HEK293T (cell line): Measurements from ENCODE around the gene PTBP1.
A peak's percentile ranks its signal among the peaks of the same experiment; 100 is the strongest.
"Not testable (repeated sequence)": the region's sequence is repeated elsewhere in the genome, so short reads cannot be mapped to it uniquely, and the experiment has no call there.

Source experiments
- CTCF ChIA-PET: fragments of 350-600 bp; formaldehyde crosslinking; extraction: SDS; loops from one replicate; lab custom pipeline; 2021; ENCODE audit warnings: antibody characterized with exemption, inconsistent platforms; lab: Yijun Ruan, JAX
- POLR2A ChIA-PET: fragments of 350-600 bp; formaldehyde crosslinking; extraction: SDS; loops from one replicate; lab custom pipeline; 2020; ENCODE audit warnings: antibody characterized with exemption, inconsistent platforms; lab: Yijun Ruan, JAX
- DNase-seq: peaks from one replicate; pipeline ENCODE4 v3.0.0; 2012; ENCODE audit warnings: mixed read lengths; ENCODE audit errors: extremely low spot score
- ARNT ChIP-seq: fragments of 450-650 bp; IDR thresholded peaks from 2 replicates; pipeline ENCODE4 v1.6.1; 2017; ENCODE audit warnings: mild to moderate bottlenecking
- BHLHE40 ChIP-seq: fragments of 450-650 bp; IDR thresholded peaks from 2 replicates; pipeline ENCODE4 v1.6.1; 2016; ENCODE audit warnings: mild to moderate bottlenecking, moderate library complexity, borderline replicate concordance
- CTBP1 ChIP-seq: fragments of 450-650 bp; IDR thresholded peaks from 2 replicates; pipeline ENCODE4 v1.6.1; 2016; ENCODE audit warnings: borderline replicate concordance
- ELF4 ChIP-seq: fragments of 450-650 bp; IDR thresholded peaks from 2 replicates; pipeline ENCODE4 v1.6.1; 2017; ENCODE audit warnings: antibody characterized with exemption
- FOXA1 ChIP-seq: fragments of 450-650 bp; IDR thresholded peaks from 2 replicates; pipeline ENCODE4 v1.6.1; 2016; ENCODE audit warnings: mild to moderate bottlenecking
- FOXK2 ChIP-seq: fragments of 450-650 bp; IDR thresholded peaks from 2 replicates; pipeline ENCODE4 v1.6.1; 2016; ENCODE audit warnings: mild to moderate bottlenecking
- FOXM1 ChIP-seq: fragments of 450-650 bp; IDR thresholded peaks from 2 replicates; pipeline ENCODE4 v1.6.1; 2017; ENCODE audit warnings: mild to moderate bottlenecking, borderline replicate concordance
- HDGF ChIP-seq: fragments of 450-650 bp; IDR thresholded peaks from 2 replicates; pipeline ENCODE4 v1.6.1; 2017; ENCODE audit warnings: antibody characterized with exemption, borderline replicate concordance
- L3MBTL2 ChIP-seq: fragments of 450-650 bp; conservative IDR thresholded peaks from 2 replicates; pipeline ENCODE4 v1.6.1; 2016; ENCODE audit warnings: mild to moderate bottlenecking
- LEF1 ChIP-seq: fragments of 450-650 bp; IDR thresholded peaks from 2 replicates; pipeline ENCODE4 v1.6.1; 2017; ENCODE audit warnings: mild to moderate bottlenecking, borderline replicate concordance
- NFRKB ChIP-seq: fragments of 450-650 bp; IDR thresholded peaks from 2 replicates; pipeline ENCODE4 v1.6.1; 2016; ENCODE audit warnings: mild to moderate bottlenecking, moderate library complexity
- PKNOX1 ChIP-seq: fragments of 450-650 bp; IDR thresholded peaks from 2 replicates; pipeline ENCODE4 v1.6.1; 2016
- SP1 ChIP-seq: fragments of 450-650 bp; IDR thresholded peaks from 2 replicates; pipeline ENCODE4 v1.6.1; 2017
- SUZ12 ChIP-seq: fragments of 450-650 bp; IDR thresholded peaks from 2 replicates; pipeline ENCODE4 v1.6.1; 2016; ENCODE audit warnings: mild to moderate bottlenecking
- TARDBP ChIP-seq: fragments of 450-650 bp; IDR thresholded peaks from 2 replicates; pipeline ENCODE4 v1.6.1; 2016
- ZNF384 ChIP-seq: fragments of 450-650 bp; IDR thresholded peaks from 2 replicates; pipeline ENCODE4 v1.6.1; 2016

Gene PTBP1

GRCh38 chr19:840519-841206 is 43.4 kb downstream of the PTBP1 start, which contains the start of gene PRTN3:
Gene PRTN3, plus strand, starts transcription at chr19:840999. Its CDS starts 10 bp downstream, at chr19:841009.
- ChIA-PET CTCF (no interaction called here), POLR2A (no interaction called here)
- no peak for DNase-seq
- TF ChIP-seq PKNOX1 (no peak), TARDBP (no peak), ARNT (no peak), CTBP1 (no peak), ELF4 (no peak), L3MBTL2 (no peak), BHLHE40 (no peak), FOXM1 (no peak), LEF1 (no peak), FOXA1 (no peak), HDGF (no peak), NFRKB (no peak), ZNF384 (no peak), SP1 (no peak), FOXK2 (no peak), SUZ12 (no peak)

- POLR2A ChIA-PET, result interaction anchor here (0.7 kb wide), 1 partner anchor 54 kb away, joined by 3 read pairs; no protein-coding TSS in a partner anchor
- not testable (repeated sequence) for DNase-seq
- CTCF ChIA-PET, result interaction anchor here (0.5 to 0.7 kb wide), 2 partner anchors 72 to 398 kb away, joined by 3 to 6 read pairs; no protein-coding TSS in a partner anchor
Measured at GRCh38 chr19:842802-843179, 45.5 kb downstream of the PTBP1 start.

DNA sequence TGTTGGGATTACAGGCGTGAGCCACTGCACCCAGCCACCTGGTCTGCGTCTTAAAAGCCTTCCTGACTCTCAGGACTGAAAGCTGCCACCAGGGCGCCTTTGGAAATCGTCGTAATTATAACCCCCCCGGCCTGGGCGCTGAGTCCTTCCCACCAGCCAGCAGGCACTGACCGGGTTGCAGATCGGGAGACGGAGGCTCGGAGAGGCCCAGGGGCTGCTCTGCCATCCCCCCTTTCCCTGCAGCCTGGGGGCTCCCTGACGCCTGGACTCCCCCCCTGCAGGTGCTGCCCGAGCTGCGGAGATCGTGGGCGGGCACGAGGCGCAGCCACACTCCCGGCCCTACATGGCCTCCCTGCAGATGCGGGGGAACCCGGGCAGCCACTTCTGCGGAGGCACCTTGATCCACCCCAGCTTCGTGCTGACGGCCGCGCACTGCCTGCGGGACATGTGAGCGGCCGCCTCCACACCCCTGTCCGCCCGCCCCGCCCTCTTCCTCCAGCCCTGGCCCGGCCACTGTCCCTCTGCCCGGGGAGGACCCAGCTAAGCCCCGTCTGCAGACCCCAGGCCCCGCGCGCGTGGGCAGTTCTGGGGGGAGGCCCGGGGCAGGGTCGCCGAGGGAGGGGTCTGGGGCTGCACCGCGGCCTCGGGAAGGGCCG is 46.1 kb downstream of the PTBP1 start:
- DNase-seq, result no peak
- peak; percentile 84 for TF ChIP-seq L3MBTL2
- no peak for TF ChIP-seq FOXM1
- no peak for TF ChIP-seq ELF4
- ChIA-PET POLR2A (interaction anchor here (0.7 kb wide), 1 partner anchor 54 kb away, joined by 3 read pairs; no protein-coding TSS in a partner anchor), CTCF (interaction anchor here (0.5 kb wide), 1 partner anchor 72 kb away, joined by 3 read pairs; no protein-coding TSS in a partner anchor)

DNA sequence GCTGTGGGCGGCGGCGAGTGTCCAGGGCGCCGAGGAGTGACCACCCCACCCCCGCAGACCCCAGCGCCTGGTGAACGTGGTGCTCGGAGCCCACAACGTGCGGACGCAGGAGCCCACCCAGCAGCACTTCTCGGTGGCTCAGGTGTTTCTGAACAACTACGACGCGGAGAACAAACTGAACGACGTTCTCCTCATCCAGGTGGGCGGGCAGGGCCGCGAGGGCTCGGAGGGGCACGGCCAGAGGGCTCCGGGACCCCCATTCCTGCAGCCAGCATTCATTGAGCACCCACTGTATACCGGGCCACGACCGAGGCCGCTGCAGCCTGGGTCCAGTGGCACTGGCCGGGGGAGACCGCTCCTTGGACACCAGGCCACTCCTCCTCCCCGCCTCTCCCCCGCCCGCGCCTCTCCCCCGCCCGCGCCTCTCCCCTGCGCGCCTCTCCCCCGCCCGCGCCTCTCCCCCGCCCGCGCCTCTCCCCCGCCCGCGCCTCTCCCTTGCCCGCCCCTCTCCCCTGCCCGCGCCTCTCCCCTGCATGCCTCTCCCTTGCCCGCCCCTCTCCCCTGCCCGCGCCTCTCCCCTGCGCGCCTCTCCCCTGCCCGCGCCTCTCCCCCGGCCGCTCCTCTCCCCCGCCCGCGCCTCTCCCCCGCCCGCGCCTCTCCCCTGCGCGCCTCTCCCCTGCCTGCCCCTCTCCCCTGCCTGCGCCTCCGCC is 46.7 kb downstream of the PTBP1 start:
- CTCF ChIA-PET, result no interaction called here
- POLR2A ChIA-PET, result no interaction called here
- no peak for DNase-seq
- TF ChIP-seq SUZ12 (no peak), SP1 (no peak), TARDBP (no peak), ELF4 (no peak), FOXM1 (no peak), L3MBTL2 (no peak), ARNT (no peak), PKNOX1 (no peak), BHLHE40 (no peak)

- peak; percentile 59 for TF ChIP-seq ZNF384
- no peak for TF ChIP-seq FOXA1
- no peak for TF ChIP-seq SP1
- no peak for TF ChIP-seq NFRKB
- TF ChIP-seq ARNT, result no peak
- no peak for TF ChIP-seq PKNOX1
- TF ChIP-seq LEF1, result no peak
- DNase-seq, result no peak
- CTCF ChIA-PET, result no interaction called here
- POLR2A ChIA-PET, result no interaction called here
Measured at GRCh38 chr19:844546-844971, 47.3 kb downstream of the PTBP1 start.

DNA sequence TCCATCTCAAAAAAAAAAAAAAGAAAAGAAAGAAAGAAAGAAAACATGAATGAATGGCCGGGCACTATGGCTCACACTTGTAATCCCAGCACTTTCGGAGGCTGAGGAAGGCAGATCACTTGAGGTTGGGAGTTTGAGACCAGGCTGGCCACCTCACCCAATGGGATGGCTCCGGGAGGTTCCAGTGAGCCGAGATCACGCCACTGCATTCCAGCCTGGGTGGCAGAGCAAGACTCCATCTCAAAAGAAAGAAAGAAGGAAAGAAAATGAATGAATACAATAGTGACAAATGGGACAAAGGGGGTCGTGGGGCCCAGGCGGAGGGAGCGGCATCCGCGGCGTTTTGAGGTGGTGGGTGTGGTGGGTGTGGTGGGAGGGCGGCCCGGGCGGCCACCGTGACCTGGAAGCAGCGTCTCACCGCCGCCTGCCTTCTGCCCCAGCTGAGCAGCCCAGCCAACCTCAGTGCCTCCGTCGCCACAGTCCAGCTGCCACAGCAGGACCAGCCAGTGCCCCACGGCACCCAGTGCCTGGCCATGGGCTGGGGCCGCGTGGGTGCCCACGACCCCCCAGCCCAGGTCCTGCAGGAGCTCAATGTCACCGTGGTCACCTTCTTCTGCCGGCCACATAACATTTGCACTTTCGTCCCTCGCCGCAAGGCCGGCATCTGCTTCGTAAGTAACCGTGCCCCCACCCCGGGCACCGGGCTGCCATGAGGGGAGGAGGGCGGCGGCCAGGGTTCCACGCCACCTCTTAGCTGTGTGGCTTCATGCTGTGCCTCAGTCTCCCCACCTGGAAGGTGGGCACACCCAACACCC is 48.7 kb downstream of the PTBP1 start:
- no peak for DNase-seq
- POLR2A ChIA-PET, result no interaction called here
- TF ChIP-seq PKNOX1, result no peak
- TF ChIP-seq FOXK2, result no peak
- TF ChIP-seq LEF1, result no peak
- no peak for TF ChIP-seq FOXM1
- TF ChIP-seq ARNT, result no peak
- CTCF ChIA-PET, result no interaction called here
